NCI-H2227 (cell line): ENCODE measurements around the gene ALLC.
A peak's percentile ranks its signal among the peaks of the same experiment; 100 is the strongest.

ENCODE experiments used
- DNase-seq: peaks from one replicate; lab custom pipeline; 2025; ENCODE audit not compliant: unreplicated experiment; lab: John Stamatoyannopoulos, UW

ALLC gene

DNA sequence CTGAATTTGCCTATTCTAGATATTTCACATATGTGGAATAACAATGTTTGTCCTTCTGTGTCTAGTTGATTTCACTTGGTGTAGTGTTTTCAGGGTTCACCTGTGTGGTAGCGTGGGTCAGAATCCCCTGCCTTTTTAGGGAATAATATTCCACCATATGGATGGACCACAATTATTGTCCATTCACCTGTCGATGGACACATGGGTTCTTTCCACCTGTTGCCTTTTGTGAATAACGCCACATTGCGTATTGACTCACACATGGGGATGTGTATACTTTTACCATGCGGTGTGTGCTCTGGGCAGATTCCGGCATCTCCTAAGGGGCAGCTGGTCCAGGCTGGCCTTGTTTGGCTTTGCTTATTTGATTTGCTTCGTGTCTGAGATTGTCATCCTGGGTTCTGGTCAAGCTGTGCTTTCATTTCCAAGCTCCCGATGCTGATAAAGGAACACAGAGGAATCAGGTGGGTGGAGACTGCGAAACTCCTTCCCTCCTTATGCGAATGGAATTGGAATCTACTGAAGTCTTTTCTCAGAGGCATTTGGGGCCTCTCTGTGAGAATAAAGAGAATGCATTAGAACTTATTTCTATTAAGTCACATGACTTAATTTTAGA, 18.9 kb upstream of the ALLC start:
- no peak for DNase-seq

DNA sequence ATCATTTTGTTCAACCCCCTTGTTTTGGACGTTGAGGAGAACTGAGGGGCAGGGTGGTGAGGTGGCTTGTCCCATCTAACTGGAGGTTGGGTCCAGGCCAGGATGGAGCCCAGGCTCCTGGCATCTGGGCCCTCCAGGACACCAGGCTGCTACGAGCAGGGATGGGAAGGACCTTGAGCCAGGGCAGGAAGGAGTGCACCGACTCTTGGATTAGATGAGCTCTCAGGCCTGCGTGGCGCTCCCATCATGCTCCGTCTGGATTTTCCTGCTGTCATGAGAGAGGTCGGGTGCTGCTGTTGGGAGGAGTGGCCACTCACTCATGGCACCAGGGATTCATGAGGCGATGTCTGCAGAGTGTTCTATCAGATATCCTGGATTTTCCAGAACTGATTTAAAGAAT, 18.3 kb upstream of the ALLC start:
- no peak for DNase-seq

DNA sequence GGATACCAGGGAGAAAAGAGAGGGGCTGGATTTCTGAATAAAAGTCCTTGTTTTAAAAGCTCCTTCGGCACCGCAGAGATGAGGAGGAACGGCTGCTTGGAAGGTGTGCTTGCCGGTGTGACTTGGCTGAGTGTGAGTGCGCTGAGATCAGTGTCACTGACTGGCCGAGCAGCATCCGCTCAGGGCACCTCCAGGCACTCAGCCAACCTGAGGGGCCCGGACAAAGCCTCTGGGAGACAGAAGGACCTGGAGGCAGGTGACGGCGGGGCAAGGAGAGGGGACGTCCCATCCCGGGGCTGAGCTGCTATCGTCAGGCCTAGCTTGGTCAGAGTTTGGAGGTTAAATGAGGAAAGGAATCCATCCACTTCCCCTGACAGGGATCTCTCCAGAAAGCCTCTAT, 16.8 kb upstream of the ALLC start:
- no peak for DNase-seq

DNA sequence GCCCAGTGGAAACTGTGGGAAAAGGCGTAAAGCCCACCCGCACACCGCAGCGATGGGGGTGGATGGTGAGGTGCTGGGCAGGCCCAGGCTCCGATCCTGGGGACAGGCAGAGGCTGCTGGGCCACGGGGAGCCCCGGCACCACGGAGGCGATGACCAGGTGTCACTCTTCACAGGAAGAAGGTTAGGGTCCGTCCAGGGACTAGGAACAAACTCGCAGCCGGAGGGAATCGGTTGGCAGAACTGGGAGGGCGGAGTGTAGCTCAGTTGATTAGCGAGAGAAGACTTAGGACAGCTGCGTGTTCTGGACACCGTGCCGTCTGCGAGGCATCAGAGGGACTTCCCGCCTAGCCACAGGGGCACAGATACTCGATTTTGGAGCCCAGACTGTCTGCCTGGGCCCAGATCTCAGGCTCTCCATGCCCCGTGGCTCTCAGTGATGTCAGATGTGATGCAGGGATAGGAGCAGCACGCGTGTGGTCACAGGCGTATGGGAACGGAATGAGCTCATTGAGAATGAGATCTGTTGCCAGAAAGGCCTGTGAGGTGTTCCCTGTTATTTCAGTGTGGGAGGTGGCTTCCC, 16.1 kb upstream of the ALLC start:
- DNase-seq, result no peak

DNA sequence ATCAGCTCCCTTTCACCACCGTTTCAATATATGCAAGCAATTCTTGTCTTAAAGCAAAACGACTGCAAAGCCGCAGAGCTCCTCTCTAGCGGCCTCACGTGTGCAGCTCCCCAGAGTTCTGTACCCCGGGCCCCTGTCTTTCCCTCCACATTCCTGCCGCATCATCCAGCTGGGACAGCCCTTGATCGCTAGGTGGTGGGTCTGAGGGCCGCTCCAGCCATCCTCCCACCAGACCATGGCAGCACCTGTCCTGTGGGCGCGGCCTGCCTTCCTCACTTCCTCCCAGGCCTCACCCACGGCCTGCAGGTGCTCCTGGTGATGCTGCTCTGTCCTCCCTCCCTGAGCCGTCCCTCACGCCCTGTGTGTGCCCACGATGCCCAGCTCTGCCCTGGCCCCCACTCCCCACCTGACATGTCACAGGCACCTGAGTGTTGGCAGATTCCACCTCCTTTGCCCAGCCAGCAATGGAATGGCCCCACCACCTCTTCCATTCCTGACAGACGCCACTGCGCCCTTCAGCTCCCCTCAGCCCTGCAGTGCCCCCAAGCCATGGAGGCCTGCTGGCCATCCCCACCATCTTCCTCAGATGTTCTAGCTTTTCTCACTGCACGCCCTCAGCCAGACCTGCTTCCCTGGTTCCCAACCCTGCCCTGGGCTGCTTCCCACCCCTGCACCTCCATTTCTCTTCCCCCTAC, 15.3 kb upstream of the ALLC start:
- no peak for DNase-seq

DNA sequence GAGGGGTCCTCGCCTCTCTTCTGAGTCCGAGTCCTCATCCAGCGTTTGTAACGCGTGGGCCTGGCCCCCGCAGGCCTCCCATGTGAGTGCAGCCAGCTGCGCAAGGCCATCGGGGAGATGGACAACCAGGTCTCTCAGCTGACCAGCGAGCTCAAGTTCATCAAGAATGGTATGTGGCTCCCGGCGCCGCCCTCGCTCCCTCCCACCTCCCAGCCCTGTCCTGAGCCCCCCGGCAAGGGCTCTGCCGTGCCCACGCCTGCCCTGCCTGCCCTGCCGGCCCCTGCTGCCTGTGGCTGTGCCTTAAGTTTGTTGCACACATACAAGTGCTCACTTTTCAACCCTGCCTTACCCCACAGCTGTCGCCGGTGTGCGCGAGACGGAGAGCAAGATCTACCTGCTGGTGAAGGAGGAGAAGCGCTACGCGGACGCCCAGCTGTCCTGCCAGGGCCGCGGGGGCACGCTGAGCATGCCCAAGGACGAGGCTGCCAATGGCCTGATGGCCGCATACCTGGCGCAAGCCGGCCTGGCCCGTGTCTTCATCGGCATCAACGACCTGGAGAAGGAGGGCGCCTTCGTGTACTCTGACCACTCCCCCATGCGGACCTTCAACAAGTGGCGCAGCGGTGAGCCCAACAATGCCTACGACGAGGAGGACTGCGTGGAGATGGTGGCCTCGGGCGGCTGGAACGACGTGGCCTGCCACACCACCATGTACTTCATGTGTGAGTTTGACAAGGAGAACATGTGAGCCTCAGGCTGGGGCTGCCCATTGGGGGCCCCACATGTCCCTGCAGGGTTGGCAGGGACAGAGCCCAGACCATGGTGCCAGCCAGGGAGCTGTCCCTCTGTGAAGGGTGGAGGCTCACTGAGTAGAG, 14.4 kb upstream of the ALLC start:
- DNase-seq, result no peak

DNA sequence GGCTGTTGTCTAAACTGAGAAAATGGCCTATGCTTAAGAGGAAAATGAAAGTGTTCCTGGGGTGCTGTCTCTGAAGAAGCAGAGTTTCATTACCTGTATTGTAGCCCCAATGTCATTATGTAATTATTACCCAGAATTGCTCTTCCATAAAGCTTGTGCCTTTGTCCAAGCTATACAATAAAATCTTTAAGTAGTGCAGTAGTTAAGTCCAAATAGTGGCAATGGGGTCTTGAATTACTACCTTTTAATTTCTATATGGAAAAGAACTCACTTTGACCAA, 13.8 kb upstream of the ALLC start:
- DNase-seq, result no peak

DNA sequence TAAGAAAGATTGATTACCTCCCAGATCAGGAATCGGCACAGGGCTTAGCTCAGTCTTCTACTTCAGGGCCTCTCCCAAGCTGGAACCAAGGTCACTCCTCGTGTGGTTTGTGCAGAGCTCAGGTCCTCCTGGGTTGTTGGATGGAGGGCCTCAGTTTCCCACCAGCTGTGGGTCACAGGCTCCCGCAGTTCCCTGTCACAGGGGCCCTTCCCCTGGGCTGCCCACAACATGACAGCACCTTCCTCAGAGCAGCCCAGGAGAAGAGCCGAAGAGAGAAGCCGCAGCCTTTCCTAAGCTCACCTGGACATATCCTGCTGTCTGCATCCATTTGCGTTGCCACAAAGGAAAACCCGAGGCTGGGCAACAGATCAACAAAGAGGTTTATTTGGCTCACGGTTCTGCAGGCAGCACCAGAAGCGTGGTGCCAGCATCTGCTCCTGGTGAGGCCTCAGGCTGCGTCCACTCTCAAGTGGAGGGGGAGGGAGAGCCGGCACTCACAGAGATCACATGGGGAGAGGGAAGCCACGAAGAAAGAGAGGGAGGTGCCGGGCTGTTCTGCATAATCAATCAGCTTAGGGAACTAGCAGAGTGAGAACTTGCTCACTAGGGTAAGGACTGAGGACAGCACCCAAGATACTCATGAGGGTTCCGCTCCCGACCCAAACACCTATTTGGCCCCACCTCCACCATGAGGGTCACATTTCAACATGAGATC, 13.0 kb upstream of the ALLC start:
- DNase-seq, result no peak

DNA sequence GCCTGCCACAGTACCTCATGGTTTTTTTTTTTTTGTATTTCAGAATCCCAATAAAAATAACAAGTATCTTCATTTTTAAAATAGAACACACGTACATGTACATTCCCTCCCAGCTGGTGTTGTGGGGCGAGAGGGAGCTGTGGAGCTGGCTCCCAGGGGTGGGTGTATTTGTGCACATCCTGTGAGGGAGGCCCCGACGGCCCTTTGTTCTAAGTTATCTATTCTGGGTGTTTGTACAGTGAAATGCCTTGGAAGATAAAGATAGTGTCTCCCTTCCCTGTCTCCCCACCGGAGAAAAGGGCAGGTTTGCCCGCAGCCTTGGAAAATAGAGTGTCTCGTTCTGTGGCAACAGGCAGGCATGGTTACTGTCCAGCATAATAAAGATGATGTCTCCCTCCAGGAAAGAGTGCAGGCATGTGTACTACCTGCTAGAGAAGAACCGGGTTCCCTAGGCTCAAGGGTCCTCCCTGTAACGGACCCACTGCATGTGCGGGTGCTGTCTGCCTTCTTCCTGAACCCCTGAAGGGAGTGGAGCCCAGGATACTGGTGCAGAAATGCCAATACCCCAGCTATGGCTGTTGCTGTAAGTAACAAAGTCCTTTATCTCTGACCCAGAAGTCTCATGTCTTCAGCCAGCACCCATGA, 12.1 kb upstream of the ALLC start:
- DNase-seq, result no peak

DNA sequence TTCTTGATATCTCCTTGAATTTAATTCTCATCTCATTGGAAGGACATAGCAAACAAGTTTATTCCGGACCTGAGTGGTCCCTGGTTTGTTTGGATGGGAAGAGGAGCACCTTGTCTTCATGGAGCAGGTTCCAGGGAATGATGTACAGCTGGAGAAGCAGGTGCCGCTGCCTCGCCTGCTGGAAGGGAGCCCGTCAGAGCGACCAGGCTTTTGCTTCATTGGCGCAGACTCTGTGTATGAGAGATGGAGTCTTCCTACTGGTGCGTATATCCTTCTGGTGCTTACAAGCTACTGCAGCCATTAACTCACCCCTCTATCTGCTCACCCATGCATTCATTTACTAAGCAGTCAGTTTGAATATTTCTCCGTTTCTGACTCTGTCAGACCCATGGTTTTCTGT, 11.6 kb upstream of the ALLC start:
- no peak for DNase-seq

DNA sequence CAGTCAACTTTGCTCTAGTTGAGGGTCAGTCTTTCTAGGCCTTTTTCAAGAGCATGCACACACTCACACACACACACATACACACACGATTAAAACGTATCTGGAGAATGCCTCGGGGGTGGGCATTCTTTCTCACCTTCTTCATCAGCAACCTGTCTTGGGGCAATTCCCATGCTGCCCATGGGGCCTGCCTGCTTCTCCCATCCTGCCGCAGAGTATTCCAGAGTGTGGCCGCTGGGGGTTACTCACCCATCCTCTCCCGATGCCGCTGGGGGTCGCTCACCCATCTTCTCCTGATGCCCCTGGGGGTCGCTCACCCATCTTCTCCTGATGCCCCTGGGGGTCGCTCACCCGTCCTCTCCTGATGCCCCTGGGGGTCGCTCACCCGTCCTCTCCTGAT, 10.8 kb upstream of the ALLC start:
- DNase-seq, result no peak

DNA sequence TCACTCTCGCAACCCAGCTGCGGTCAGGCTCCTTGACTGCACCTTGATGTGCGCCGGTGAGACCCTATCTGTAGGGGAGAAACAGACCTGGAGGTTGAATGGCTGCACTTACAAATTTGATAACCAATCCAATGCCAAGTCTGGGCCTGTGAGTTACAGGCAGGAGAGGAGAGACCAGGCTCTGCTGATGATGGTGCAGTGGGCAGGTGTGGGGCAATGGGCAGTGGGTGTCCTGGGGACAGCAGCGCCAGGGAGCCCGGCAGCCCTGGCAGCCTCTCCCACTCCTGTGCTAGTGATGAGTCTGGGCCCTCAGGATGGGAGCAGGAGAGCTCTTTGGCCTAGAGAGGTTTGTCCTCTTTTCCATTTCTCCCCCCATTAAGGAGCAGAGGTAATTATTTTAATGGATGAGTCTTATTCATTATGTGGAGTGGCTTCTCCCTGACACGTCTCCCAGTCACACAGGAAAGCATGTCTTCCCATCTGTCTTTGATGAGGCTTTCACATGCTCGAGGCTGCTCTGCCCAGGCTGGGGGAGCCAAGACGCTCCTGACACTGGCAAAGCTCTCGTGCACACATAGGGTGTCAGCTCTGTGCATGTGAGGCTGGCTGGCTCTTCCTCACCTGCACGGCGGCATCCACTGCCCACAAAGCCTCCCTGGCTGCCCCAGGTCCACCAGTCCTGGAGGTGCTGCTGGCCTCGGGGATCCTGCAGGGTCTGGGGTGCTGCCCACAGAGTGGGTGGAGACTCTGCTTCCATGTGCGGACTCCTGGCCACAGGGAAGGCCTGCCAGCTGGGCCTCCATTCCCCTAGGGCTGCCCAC, 10.0 kb upstream of the ALLC start:
- DNase-seq, result no peak

DNA sequence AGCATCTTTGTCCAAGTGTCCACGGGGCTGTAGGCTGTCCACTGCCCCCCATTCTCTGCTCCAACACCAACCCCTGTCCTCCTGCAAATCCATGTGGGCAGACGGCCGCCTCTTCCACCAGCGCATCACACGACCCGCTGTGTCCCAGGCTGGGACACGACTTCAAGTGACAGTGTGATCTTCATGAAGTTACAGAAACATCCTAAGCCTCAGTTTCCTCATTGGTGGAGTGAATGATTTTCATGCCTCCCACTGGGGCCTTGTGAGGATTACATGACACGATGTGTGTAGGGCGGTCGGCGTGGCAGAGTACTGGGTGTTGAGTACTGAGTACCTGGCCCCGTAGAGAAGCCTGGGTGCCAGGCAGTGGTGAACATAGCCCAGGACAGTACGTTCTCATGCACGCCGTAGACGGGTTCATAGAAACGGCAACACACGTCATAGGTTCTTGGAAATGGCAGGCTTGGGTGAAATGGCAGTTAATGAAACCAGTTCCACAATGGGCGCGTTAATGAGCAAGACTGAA, 9.3 kb upstream of the ALLC start:
- DNase-seq, result no peak

DNA sequence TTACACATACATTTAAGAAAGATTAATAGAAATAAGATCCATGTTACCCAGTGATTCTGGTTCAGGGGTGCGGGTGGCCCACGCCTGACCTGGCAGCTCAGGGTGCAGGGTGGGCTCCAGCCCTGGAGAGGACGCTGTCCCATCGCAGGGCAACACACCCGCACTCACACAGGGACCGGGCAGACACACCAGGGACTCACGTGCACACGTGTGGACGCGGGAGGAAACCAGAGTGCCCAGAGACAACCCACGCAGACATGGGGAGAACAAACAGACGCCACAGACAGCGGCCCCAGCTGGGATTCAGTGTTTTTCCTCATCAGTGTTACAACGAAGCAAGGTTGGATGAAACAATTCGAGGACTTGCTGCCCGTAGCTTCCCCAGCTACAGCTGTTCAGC, 8.4 kb upstream of the ALLC start:
- no peak for DNase-seq

DNA sequence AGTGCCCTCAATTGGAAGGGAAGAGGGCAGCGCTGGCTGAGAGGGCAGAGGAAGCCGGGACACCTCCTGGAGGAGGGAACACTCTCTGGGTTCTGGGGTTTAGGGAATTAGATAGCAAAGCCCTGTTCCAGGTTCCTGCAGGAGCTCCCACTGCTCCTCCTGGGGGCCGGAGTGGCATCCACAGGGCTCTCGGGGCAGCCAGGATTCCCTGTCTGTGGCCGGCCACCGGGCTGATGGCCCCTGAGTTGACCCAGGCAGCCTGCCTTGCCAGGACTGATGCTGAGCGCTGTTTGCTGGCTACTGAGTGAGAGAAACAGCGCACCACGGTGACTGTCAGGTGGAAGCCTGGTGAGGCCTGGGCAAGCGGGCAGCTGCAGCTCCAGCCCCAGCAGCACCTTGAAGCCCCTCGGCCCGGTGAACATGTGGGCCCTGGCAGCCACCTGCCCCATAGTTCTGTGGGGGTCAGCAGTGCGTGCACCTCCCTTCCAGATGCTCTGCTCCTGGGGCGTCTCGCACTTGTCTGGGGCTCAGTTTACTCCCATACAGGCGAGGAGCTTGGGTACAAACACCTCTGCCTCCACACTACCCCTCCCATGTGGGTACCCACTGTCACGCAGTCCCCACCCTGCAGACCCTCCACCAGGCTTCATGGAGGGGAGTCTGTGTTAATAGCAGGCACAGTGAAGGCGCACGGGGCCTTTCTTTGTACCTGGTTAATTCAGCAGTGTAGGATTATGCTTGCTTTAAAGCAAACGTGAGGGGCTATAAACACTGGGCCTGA, 7.7 kb upstream of the ALLC start:
- peak; percentile 13 for DNase-seq

DNA sequence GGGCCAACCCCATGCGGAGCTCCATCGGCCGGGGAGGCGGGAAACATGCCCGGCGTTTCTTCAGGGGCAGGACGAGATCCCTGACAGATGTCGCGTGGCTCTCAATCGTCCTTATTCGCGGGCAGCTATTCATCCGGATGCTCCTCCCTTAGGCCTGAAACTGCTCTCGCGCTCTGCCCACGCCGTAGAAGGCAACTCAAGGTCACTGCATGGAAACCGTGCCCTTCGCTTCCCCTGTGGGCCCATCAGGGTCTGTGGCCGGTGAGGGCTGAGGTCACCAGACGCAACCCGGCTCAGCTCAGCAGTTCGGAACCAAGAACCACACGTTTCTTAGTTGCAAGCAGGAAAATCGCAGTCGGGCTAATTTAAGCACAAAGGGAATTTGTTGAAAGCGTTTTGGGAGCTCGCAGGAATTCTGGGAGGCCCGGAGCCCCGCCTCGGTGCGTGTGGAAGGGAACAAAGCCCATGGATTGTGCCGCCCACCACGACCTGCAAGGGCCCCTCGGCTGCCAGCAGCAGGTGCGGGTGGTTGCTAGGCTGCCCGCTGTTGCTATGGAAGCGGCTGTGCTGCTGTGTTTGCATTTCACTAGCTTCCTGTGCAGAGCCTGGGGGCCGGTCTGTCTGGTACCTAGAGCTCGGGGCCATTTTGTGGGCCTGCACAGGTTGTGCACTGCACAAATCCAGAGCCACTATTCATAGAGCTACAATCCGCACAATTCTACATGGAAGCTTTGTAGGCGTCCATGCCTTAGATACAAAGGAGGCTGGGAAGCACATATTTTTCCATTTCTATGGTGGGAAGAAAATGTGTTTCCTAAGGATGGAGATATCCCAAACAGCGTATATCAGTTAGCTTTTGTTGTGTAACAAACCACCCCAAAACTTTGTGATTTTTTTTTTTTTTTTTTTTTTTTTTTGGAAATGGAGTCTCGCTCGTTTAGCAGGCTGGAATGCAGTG, 6.0 kb upstream of the ALLC start:
- DNase-seq, result peak; percentile 96

DNA sequence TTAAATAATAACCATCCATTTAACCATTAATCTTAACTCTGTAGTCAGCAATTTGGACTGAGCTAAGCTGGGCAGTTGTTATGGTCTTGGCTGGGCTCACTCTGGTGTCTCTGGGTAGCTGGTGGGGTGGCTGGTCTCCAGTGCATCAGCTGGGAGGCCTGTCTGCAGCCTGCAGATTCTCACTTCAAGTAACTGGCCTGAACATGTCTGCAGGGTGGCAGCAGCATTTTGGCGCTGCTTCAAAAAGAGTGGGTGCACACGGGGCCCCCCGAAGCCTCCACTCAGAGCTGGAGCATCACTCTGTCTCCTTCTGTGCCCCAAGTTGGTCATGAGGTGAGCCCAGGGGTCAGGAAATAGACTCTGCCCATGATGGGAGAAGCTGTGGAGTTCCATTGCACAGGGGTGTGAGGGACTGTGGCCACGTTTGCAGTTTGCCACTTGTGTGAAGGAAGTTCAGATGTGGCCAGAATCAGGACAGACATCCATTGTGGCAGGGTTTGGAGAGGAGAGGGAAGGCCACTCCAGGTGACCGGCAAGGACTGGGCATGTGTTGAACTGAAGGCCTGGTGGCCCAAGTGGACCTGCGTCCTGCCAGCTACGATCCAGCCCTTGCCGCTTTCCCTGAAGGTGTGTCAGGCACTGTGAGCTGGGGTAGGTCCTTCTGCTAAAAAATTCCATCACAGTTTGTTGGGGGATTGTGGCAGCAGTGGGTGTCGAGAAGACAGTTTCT, 4.9 kb upstream of the ALLC start:
- DNase-seq, result no peak
